ENCODE data around the gene KLHL11.
"Not testable (repeated sequence)": the region's sequence is repeated elsewhere in the genome, so short reads cannot be mapped to it uniquely, and the experiment has no call there.

KLHL11 gene

DNA sequence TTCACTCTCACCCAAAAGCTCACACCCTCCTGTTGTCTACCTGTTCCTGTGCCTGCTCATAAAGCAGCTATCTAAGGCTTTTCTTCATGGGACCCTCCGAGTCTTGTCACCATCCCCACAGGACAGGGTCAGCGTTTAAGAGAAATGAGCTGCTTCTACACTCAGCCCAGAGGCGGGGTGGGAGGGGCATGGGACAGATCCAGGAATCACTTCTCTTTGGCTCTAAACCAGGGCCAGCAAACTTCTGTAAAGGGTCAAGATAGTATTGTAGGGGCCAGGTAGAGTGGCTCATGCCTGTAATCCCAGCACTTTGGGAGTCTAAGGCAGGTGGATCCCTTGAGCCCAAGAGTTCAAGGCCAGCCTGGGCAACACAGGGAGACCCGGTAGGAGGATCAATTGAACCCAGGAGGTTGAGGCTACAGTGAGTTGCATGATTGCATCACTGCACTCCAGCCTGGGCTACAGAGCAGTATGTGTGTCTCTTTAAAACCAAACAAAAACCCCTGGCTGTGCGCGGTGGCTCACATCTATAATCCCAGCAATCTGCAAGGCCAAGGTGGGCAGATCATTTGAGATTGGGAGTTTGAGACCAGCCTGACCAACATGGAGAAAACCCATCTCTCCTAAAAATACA, 23.2 kb upstream of the KLHL11 start:
- no peak for DNase-seq (ENCODE audit: low read depth in 2 of 2)

DNA sequence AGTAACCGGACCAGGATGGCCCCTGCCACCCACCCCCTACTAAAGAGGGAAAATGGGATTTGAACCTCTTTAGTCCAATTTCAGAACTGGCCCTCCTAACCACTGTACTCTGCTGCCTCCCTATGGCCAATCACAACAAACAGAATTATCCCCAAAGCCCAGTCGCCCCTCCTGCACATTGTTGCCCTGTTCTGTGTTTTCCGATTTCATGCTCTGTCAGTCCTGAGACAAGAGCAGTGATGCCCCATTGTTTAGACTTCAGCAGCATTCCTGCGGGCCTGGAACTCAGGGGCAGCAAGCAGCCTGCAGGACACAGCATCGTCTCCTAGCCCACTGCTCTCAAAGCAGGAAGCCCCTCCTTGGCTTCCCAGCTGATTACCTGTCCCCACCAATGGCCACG, 20.5 kb upstream of the KLHL11 start:
- DNase-seq (ENCODE audit: low read depth in 2 of 2) = no peak

- no peak for DNase-seq (ENCODE audit: low read depth in 2 of 2)
Observed at GRCh38 chr17:41882756-41883155, 17.5 kb upstream of the KLHL11 start.

DNA sequence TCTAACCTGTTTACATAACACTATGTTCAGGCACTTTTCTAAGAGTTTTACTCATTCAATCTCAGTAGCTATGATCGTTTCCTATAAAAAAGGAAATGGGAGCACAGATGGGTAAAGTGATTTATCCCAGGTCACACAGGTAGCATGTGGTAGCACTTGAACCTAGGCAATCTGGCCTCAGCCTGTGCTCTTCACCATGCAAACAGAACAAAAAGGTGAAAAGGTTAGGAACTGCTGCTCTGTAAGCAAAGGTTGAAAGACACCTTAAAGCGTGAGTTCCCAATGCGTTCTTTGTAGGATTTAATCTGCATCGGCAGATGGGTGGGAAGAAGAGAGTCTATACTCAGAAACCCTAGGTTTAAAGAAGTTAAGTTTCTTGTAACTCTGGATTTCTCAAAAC, 14.9 kb upstream of the KLHL11 start:
- DNase-seq (ENCODE audit: low read depth in 2 of 2) = no peak

DNA sequence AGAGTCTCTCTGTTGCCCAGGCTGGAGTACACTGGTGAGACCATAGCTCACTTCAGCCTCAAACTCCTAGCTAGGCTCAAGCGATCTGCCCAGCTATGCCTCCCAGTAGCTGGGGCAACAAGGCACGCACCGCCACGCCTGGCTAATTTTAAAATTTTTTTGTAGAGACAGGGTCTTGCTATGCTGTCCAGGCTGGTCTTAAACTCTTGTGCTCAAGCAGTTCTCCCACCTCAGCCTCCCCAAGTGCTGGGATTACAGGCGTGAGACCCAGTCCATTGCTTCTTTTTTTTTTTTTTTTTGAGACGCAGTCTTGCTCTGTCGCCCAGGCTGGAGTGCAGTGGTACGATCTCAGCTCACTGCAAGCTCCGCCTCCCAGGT, 9.1 kb upstream of the KLHL11 start:
- not testable (repeated sequence) for DNase-seq (ENCODE audit: low read depth in 2 of 2)

GRCh38 chr17:41873559-41874292, 8.5 kb upstream of the KLHL11 start:
- no peak for DNase-seq (ENCODE audit: low read depth in 2 of 2)

DNA sequence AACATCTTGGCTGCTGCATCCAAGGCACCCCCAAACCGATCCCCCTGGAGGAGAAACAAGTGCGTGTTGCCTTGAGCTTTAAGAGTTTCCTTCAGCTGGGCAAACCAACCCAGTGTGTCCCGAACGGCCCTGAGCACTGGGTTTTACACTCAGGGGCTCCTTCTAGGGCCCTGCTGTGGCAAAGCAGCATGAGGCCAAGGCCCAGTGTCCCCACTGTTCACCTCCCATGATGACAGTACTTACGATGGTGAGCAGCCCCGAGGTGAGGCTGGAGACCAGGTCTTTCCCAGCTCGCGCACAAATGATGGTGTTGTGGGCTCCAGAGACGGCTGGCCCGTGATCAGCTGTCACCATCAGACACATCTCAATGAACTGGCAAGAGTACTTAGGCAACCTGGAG, 6.6 kb upstream of the KLHL11 start:
- no peak for DNase-seq (ENCODE audit: low read depth in 2 of 2)

DNA sequence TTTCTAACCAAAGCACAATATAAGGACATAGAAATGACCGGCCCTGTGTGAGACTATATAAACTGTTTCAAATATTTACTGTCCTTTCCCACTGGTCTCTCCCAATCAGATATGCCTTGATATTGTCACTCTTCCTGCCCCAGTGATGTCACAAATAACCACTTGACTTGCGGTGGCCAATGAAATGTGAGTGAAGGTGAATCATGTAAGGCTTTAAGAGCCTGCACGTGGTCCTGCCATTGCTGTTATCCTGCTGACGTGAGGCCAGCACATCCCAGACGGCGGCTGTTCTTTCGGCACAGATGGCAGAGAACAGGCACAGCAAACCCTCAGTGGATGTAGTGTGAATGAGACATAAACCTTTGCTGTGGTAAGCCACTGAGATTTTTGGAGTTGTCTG, 5.4 kb upstream of the KLHL11 start:
- DNase-seq (ENCODE audit: low read depth in 2 of 2) = no peak

DNA sequence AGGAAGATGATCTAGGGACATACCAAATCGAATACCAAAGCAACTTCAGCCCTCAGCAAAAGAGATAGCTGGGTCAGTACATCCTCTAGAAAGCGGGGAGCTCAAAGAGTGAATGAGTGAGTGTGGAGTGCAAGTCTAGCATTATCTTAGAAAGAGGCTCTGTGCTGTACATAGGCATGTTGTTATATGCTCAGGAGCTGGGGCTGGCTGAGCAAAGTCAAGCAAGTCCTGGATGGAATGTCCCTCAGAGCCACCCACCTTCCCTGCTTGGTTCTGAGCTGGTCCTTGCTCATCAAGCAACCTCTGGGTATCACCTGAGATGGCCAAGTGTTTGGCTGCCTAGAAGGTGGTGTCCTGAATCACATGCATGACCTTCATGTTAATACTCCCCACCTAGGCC, 4.9 kb upstream of the KLHL11 start:
- no peak for DNase-seq (ENCODE audit: low read depth in 2 of 2)

- no peak for DNase-seq (ENCODE audit: low read depth in 2 of 2)
Observed at GRCh38 chr17:41869426-41869825, 4.2 kb upstream of the KLHL11 start.

DNA sequence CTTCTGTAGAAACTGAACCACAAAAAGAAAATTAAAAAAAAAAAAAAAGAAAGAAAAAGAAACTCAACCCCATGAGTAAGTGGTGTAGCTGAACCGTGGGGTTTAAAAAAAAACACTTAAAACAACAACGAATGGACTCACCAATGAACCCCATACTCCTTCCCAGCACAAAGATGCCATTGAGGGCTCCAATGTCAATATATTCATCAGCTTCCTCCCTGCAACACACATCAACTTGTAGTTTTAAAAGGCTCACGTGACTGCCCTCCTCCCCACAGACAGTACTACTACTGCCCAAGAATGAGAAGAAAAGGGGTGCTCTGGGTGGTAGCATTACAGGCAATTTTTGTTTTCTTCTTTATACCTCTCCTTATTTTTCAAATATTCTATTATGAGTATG, 3.3 kb upstream of the KLHL11 start:
- DNase-seq (ENCODE audit: low read depth in 2 of 2) = no peak

DNA sequence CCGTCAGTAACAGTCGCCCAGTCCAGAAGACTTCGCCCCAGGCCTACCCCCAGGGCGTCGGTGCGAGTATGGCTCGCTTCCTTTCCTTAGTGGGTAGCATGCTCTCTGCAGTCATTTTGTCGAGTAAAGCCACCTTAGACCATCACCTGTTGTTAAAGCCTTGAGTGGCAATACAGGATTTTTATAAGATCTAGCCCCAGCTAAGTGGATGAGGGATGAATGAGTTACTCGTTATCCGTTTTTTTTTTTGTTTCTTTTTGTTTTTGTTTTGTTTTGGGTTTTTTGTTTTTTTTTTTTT, 322 bp upstream of the KLHL11 start:
- DNase-seq (ENCODE audit: low read depth in 2 of 2) = no peak

DNA sequence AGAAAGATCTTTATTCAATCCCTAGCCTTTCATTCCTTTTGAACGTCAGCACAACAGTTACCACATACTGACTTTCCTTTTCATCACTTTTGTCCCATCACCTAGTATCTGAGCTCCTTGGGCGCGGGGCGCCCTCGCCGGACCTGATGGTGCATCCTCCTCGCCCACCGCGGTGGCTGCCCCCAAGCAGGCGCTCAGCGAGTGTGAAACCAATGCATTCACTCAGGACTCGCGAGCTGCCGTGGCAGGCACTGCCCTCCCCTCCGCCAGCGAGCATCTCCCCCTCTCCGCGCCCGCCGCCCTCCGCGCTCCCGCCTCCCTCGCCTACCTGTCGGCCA, 756 bp downstream of the KLHL11 start:
- no peak for DNase-seq (ENCODE audit: low read depth in 2 of 2)

DNA sequence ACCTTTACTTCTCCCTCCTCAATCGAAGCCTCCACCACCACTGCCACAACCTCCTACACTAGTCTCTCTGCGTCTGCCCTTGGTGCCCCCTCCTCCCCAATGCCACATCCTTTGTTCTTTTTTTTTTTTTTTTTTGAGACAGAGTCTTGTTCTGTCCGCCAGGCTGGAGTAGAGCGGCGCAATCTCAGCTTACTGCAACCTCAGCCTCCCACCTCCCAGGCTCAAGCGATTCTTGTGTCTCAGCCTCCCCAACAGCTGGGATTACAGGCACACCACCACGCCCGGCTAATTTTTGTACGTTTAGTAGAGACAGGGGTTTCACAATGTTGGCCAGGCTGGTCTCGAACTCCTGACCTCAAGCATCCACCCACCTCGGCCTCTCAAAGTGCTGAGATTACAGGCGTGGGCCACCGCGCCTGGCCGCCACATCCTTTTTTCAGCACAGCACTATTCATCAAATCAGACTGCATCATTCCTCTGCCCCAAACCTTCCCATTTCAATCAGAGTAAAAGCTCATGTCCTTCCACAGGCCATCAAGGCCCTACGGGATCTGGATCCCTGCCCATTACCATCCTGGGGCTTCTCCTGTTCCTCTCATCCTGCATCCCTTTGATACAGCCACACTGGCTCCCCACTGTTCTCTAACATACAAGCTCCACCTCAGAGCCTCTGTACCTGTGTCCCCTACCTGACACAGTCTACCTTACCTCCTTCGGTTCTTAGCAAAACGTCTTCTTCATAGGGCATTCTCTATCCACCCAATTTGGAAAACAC, 2.0 kb downstream of the KLHL11 start:
- DNase-seq (ENCODE audit: low read depth in 2 of 2) = peak in 1 of 2 donors; percentile 16

DNA sequence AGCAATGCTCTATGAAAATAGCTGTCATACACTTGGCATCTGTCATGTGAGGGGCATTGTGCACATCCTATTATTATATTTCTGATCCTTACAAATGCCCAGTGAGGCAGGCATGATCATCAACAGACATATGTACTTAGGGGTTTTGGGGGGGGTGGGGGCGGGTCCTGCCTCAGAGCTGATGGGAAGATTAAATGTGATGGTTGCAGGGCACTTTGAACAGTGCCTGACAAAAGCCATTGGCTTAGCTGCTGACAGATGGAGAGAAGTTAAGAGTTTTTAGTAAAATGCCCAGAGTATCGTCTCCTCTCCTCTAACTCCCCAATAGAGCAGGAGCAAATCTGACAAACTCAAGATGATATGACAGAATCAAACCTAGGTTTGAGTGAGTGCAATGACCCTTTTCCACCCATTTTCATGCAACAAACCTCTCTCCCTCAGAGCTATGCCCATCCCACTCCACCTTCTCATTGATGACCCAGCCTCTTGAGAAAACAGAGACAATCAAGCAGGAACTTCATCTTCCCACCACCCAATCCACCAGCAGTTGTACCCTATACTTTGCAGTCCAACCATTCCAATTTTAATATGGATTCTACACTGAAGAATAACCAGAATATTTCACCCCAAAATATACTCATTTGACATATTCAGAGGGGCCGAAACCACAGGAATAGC, 4.8 kb downstream of the KLHL11 start:
- DNase-seq (ENCODE audit: low read depth in 2 of 2) = no peak

DNA sequence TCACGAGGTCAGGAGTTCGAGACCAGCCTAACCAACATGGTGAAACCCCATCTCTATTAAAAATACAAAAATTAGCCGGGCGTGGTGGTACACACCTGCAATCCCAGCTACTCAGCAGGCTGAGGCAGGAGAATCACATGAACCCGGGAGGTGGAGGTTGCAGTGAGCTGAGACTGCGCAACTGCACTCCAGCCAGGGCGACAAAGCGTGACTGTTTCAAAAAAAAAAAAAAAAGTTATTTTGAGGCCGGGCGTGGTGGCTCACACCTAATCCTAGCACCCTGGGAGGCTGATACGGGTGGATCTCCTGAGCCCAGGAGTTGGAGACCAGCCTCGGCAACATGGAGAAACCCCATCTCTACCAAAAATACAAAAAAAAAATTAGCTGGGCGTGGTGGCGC, 13.8 kb downstream of the KLHL11 start:
- not testable (repeated sequence) for DNase-seq (ENCODE audit: low read depth in 2 of 2)

GRCh38 chr17:41849251-41849990, 15.8 kb downstream of the KLHL11 start:
- DNase-seq (ENCODE audit: low read depth in 2 of 2) = no peak

GRCh38 chr17:41848788-41849187, 16.4 kb downstream of the KLHL11 start:
- DNase-seq (ENCODE audit: low read depth in 2 of 2) = no peak

DNA sequence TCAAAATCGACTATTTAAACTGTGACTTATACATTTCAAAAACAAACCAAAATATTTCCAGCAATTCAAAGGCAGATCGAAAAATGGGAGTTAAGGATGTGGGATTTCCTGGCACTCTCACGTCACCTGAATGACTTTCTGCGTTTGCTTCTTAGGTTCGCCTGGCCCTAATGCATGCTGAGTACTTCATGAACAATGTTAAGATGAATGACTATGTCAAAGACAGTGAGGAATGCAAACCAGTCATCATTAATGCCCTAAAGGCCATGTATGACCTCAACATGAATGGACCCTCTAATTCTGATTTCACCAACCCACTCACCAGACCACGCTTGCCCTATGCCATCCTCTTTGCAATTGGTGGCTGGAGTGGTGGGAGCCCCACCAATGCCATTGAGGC, 20.3 kb downstream of the KLHL11 start:
- DNase-seq (ENCODE audit: low read depth in 2 of 2) = no peak

DNA sequence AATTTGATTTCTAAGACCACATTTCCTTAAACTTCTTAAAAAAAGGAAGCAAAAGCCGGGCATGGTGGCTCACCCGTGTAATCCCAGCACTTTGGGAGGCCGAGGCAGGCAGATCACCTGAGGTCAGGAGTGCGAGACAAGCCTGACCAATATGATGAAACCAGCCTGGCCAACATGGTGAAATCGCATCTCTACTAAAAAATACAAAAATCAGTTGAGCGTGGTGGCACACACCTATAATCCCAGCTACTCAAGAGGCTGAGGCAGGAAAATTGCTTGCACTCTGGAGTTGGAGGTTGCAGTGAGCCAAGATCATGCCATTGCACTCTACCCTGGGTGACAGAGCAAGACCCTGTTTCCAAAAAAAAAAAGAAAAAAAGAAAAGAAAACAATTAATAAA, 24.4 kb downstream of the KLHL11 start:
- not testable (repeated sequence) for DNase-seq (ENCODE audit: low read depth in 2 of 2)

- DNase-seq (ENCODE audit: low read depth in 2 of 2) = not testable (repeated sequence)
Observed at GRCh38 chr17:41839448-41839847, 25.8 kb downstream of the KLHL11 start.

Measured in activated CD4-positive, alpha-beta T cell treated with anti-CD3 and anti-CD28 coated beads for 24 hours (primary cell).